Vagina (tissue), 2 donors: Measurements from ENCODE around the gene SDHAF2. TPM values are rescaled to one million over a fixed set of nuclear protein-coding genes. Genes with fewer than 3 reads are reported as not detected.
"Not testable (repeated sequence)": the region's sequence is repeated elsewhere in the genome, so short reads cannot be mapped to it uniquely, and the experiment has no call there.

Experiments
- DNase-seq, 2 donors: peaks; one replicate each; pipeline ENCODE4 v3.0.0-alpha.2; 2017; ENCODE audit errors: extremely low spot score in 2 of 2
- H3K27ac ChIP-seq: fragments of 200-600 bp; sonication (generic); one replicate; pipeline ENCODE4 v1.5.1; 2019
- H3K27me3 ChIP-seq: fragments of 200-600 bp; sonication (generic); one replicate; pipeline ENCODE4 v1.5.1; 2019
- H3K36me3 ChIP-seq, 2 donors: fragments of 200-600 bp; sonication (generic); one replicate each; pipeline ENCODE4 v1.5.1; 2017 to 2019
- H3K4me1 ChIP-seq: fragments of 200-600 bp; sonication (generic); one replicate; pipeline ENCODE4 v1.5.1; 2019
- H3K4me3 ChIP-seq, 2 donors: fragments of 200-600 bp; sonication (generic); 1 replicate in 1 of 2; 2 replicates in 1 of 2; pipeline ENCODE4 v1.5.1; 2016 to 2019
- H3K9me3 ChIP-seq: fragments of 200-600 bp; sonication (generic); one replicate; pipeline ENCODE4 v1.5.1; 2019
- POLR2A ChIP-seq, 2 donors: fragments of 450-650 bp; IDR thresholded peaks; one replicate each; pipeline ENCODE4 v1.6.1; 2017; ENCODE audit warnings: antibody characterized with exemption in 2 of 2, mild to moderate bottlenecking in 2 of 2, moderate library complexity in 2 of 2
- POLR2AphosphoS5 ChIP-seq, 2 donors: sonication (generic); formaldehyde crosslinking; IDR thresholded peaks; one replicate each; pipeline ENCODE4 v1.9.0; 2017; ENCODE audit warnings: antibody characterized with exemption in 2 of 2, mild to moderate bottlenecking in 2 of 2, low read depth in 1 of 2; ENCODE audit not compliant: insufficient read depth in 1 of 2
- intact Hi-C: fragments of 100-400 bp; cut with DNase I; formaldehyde crosslinking; loops from one replicate; pipeline ENCODE4 v1.15.1; 2023
- total RNA-seq: library from RNA; depleted of rRNA; stranded (reverse); fragments of >200 nt; gene quantifications from one replicate; pipeline ENCODE4 v1.2.3, GENCODE V29; 2016
- TF ChIP-seq, protein P1 (sequence below), 3 experiments: fragments of 450-650 bp in 2 of 3; fragments of 200-600 bp in 1 of 3; sonication (generic) in 1 of 3; IDR thresholded peaks; one replicate each; pipeline ENCODE4 v1.5.1; 2017 to 2019; ENCODE audit warnings: antibody characterized with exemption in 3 of 3, mild to moderate bottlenecking in 2 of 3, moderate library complexity in 2 of 3

The SDHAF2 gene
- total RNA-seq, 1 donor from 2014 or later: 24.3 TPM

DNA sequence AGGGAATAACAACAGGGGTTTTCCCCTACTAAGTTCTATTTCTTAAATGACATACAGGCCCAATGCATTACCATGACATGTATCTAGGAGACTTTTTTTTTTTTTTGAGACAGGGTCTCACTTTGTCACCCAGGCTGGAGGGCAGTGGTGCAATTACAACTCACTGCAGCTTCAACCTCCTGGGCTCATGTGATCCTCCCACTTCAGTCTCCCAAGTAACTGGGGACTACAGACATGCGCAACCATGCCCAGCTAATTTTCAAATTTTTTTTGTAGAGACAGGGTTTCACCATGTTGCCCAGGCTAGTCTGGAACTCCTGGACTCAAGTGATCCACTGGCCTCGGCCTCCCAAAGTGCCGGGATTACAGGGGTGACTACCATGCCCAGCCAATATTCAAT lies 7.7 kb upstream of the SDHAF2 start:
- Histone ChIP-seq H3K27me3 (no peaks in the 10 kb centered on the region), H3K27ac (no peak overlapping the region), H3K4me1 (peaks cover 38% of the 10 kb centered on the region), H3K36me3 (peaks cover 0 to 82% of the 10 kb centered on the region in 2 donors), H3K4me3 (no peak overlapping the region), H3K9me3 (no peaks in the 10 kb centered on the region)
- intact Hi-C loops: no loop called here
- no peak for DNase-seq
- TF ChIP-seq, protein P1, sequence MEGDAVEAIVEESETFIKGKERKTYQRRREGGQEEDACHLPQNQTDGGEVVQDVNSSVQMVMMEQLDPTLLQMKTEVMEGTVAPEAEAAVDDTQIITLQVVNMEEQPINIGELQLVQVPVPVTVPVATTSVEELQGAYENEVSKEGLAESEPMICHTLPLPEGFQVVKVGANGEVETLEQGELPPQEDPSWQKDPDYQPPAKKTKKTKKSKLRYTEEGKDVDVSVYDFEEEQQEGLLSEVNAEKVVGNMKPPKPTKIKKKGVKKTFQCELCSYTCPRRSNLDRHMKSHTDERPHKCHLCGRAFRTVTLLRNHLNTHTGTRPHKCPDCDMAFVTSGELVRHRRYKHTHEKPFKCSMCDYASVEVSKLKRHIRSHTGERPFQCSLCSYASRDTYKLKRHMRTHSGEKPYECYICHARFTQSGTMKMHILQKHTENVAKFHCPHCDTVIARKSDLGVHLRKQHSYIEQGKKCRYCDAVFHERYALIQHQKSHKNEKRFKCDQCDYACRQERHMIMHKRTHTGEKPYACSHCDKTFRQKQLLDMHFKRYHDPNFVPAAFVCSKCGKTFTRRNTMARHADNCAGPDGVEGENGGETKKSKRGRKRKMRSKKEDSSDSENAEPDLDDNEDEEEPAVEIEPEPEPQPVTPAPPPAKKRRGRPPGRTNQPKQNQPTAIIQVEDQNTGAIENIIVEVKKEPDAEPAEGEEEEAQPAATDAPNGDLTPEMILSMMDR (IDR thresholded peaks at IDR 0.05): no peak
- TF ChIP-seq POLR2AphosphoS5 (IDR thresholded peaks at IDR 0.05; ENCODE audit: insufficient read depth in 1 of 2, low read depth in 1 of 2): no peak
- TF ChIP-seq POLR2A (IDR thresholded peaks at IDR 0.05): no peak

DNA sequence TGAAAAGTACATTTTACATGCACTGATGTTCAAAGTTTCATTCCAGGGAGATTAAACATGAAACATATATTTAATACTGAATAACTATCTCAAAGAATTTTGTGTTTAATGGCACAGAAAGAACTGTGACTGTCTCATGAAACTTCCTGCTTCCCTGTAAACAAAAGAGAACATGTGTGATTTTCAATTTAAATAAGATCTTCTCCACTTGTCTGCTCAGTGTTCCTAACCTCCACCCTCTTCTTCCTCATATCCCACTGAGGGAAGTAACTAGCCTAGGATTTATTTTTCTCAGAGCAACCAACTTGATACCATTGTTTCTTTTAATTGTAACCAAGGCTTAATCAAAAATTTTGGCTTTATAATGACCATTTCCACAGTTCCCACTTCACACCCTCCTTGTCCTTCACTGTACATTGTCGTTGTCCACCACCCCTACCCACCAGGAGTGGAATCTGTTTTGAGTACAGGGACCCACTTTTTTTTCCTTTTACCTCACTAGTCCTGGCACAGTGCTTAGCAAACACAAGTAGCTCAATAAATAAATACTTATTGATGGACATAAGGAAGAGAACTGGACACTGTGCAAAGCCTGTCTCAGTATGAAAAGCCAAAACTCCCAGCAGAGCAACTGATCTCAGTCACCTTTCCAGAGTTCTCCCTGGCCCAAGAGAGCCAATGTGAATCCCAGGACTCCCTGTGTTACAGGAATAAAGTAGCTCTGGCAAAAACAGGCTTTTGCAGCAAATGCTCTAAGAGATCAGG lies 4.4 kb upstream of the SDHAF2 start:
- no peaks in the 10 kb centered on the region for H3K27me3 ChIP-seq
- H3K4me3 ChIP-seq: no peak overlapping the region
- peaks cover 0 to 64% of the 10 kb centered on the region in 2 donors for H3K36me3 ChIP-seq
- peaks cover 46% of the 10 kb centered on the region for H3K4me1 ChIP-seq
- no peak overlapping the region for H3K27ac ChIP-seq
- DNase-seq: no peak
- no peak for TF ChIP-seq POLR2AphosphoS5 (IDR thresholded peaks at IDR 0.05; ENCODE audit: insufficient read depth in 1 of 2, low read depth in 1 of 2)
- TF ChIP-seq, protein P1 (IDR thresholded peaks at IDR 0.05): no peak
- TF ChIP-seq POLR2A (IDR thresholded peaks at IDR 0.05): no peak
- intact Hi-C loops: no loop called here
- no peaks in the 10 kb centered on the region for H3K9me3 ChIP-seq

DNA sequence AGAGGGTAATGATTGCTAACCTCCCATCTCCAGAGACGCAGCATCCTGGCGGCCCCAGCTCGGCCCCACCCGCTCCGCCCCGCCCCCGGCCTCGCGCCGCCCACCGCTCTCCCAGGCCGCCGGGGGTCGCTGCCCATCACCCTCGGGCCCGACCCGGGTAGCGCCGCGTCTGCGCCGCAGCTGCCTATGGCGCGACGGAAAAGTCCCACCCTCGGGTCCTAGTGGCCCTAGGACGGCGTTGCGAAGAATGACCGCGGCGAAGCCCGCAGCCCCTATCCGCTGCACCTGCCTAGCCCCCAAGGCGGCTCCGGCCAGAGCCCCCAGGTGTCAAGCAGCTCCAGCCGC lies 606 bp upstream of the SDHAF2 start:
- intact Hi-C loops: no loop called here
- DNase-seq: no peak
- H3K4me1 ChIP-seq: peaks cover 62% of the 10 kb centered on the region

DNA sequence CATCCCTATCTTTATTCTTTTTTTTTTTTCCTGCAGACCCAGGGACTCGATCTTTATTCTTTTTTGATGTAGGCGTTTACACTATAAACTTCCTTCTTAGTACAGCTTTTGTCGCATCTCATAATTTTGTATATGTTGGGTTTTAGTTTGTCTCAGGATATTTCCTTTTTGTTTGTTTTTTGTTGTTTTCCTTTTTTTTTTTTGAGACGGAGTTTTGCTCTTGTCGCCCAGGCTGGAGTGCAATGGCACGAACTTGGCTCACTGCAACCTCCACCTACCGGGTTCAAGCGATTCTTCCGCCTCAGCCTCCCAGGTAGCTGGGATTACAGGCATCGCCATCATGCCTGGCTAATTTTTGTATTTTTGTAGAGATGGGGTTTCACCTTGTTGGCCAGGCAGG lies 915 bp downstream of the SDHAF2 start:
- DNase-seq, intact Hi-C loops, H3K27me3 ChIP-seq, H3K9me3 ChIP-seq: not testable (repeated sequence)
- Histone ChIP-seq H3K4me3 (peak overlapping the region; percentile 83 to 88), H3K36me3 (peaks cover 0 to 34% of the 10 kb centered on the region in 2 donors), H3K27ac (peak overlapping the region; percentile 96), H3K4me1 (peaks cover 67% of the 10 kb centered on the region)

More for the DNA sequence above, 606 bp upstream of the SDHAF2 start:
- Histone ChIP-seq H3K9me3 (no peaks in the 10 kb centered on the region), H3K27me3 (no peaks in the 10 kb centered on the region), H3K4me3 (peak overlapping the region; percentile 83 to 88), H3K27ac (peak overlapping the region; percentile 96), H3K36me3 (peaks cover 0 to 46% of the 10 kb centered on the region in 2 donors)
- TF ChIP-seq, protein P1 (IDR thresholded peaks at IDR 0.05): no peak
- TF ChIP-seq POLR2A (IDR thresholded peaks at IDR 0.05): no peak
- TF ChIP-seq POLR2AphosphoS5 (IDR thresholded peaks at IDR 0.05; ENCODE audit: insufficient read depth in 1 of 2, low read depth in 1 of 2): no peak

DNA sequence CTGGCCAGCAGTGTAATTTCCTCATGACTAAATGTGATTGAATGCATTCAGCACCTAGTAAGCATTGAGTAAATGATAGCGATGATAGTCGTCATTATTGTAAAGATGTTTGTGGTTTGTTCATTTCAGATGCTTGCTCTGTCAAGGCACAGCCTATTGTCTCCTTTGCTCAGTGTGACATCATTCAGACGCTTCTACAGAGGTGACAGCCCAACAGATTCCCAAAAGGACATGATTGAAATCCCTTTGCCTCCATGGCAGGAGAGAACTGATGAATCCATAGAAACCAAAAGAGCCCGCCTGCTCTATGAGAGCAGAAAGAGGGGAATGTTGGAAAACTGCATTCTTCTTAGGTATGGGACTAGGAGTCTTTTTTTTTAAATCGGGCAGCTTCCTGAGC lies 7.6 kb downstream of the SDHAF2 start:
- Histone ChIP-seq H3K9me3 (no peaks in the 10 kb centered on the region), H3K4me1 (peaks cover 14% of the 10 kb centered on the region), H3K36me3 (peaks cover 0 to 41% of the 10 kb centered on the region in 2 donors), H3K27ac (no peak overlapping the region), H3K4me3 (no peak overlapping the region), H3K27me3 (no peaks in the 10 kb centered on the region)
- intact Hi-C loops: no loop called here
- TF ChIP-seq, protein P1 (IDR thresholded peaks at IDR 0.05): no peak
- TF ChIP-seq POLR2AphosphoS5 (IDR thresholded peaks at IDR 0.05; ENCODE audit: insufficient read depth in 1 of 2, low read depth in 1 of 2) (no peak), POLR2A (IDR thresholded peaks at IDR 0.05) (no peak)
- DNase-seq: no peak
